HG02798 (cell line): ENCODE measurements around the gene MTRF1.
"Not testable (repeated sequence)": the region's sequence is repeated elsewhere in the genome, so short reads cannot be mapped to it uniquely, and the experiment has no call there.

ENCODE experiments used
- ATAC-seq: cut with Tn5 transposase; IDR thresholded peaks from one replicate; pipeline ENCODE4 v1.9.1; 2021; ENCODE audit warnings: mild to moderate bottlenecking; ENCODE audit not compliant: unreplicated experiment, poor library complexity

MTRF1 gene

GRCh38 chr13:41284512-41285288, 21.3 kb upstream of the MTRF1 start:
- no peak for ATAC-seq

- no peak for ATAC-seq
Observed at GRCh38 chr13:41282129-41282571, 18.8 kb upstream of the MTRF1 start.

GRCh38 chr13:41279156-41279555, 15.8 kb upstream of the MTRF1 start:
- ATAC-seq: not testable (repeated sequence)

GRCh38 chr13:41276824-41277223, 13.4 kb upstream of the MTRF1 start:
- no peak for ATAC-seq

GRCh38 chr13:41274881-41275280, 11.5 kb upstream of the MTRF1 start:
- ATAC-seq: no peak

- no peak for ATAC-seq
Observed at GRCh38 chr13:41273831-41274441, 10.6 kb upstream of the MTRF1 start.

- no peak for ATAC-seq
Observed at GRCh38 chr13:41271456-41272285, 8.3 kb upstream of the MTRF1 start.

GRCh38 chr13:41268764-41269163, 5.4 kb upstream of the MTRF1 start:
- no peak for ATAC-seq

GRCh38 chr13:41267106-41267505, 3.7 kb upstream of the MTRF1 start:
- ATAC-seq: no peak

- ATAC-seq: no peak
Observed at GRCh38 chr13:41259875-41260501, 3.4 kb downstream of the MTRF1 start.

GRCh38 chr13:41257535-41257934, 5.8 kb downstream of the MTRF1 start:
- no peak for ATAC-seq

GRCh38 chr13:41254902-41255301, 8.5 kb downstream of the MTRF1 start:
- ATAC-seq: no peak

GRCh38 chr13:41250993-41251392, 12.4 kb downstream of the MTRF1 start:
- ATAC-seq: no peak

GRCh38 chr13:41246969-41247680, 16.3 kb downstream of the MTRF1 start:
- no peak for ATAC-seq

GRCh38 chr13:41244556-41244955, 18.8 kb downstream of the MTRF1 start:
- ATAC-seq: no peak

- ATAC-seq: no peak
Observed at GRCh38 chr13:41241626-41242025, 21.8 kb downstream of the MTRF1 start.

GRCh38 chr13:41236369-41236768, 27.0 kb downstream of the MTRF1 start:
- no peak for ATAC-seq

GRCh38 chr13:41232578-41233480, 30.5 kb downstream of the MTRF1 start:
- no peak for ATAC-seq

- ATAC-seq: no peak
Observed at GRCh38 chr13:41231786-41232185, 31.6 kb downstream of the MTRF1 start.
